Measurements from ENCODE around the gene PRSS21.

DNA sequence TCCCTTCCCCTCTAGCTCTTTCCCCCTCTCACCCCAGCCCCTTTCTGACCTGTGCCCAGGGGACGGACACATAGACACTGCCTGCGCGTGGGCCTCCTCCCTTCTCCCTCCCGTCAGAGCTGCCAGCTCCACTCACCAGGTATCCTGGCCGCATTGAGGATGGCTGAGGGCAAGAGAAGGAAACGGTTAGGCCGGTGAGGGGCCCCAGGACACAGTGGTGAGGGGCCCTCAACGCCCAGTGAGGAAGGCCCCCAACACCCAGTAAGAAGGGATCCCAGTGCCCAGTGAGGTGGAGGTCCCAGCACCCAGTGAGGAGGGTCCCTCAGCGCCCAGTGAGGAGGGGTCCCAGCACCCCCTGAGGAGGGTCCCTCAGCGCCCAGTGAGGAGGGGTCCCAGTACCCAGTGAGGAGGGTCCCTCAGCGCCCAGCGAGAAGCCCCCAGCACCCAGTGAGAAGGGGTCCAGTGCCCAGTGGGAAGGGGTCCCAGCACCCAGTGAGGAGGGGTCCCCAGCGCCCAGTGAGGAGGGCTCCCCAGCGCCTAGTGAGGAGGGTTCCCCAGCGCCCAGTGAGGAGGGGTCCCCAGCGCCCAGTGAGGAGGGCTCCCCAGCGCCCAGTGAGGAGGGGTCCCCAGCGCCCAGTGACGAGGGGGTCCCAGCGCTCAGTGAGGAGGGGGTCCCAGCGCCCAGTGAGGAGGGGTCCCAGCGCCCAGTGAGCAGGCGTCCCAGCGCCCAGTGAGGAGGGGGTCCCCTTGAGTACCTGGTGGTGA is 39.8 kb downstream of the PRSS21 start:
- no peak for TF ChIP-seq CTCF (IDR thresholded peaks at IDR 0.05)
- no peak for TF ChIP-seq POLR2AphosphoS5 (IDR thresholded peaks at IDR 0.05)
- no peak for TF ChIP-seq POLR2A (IDR thresholded peaks at IDR 0.05)

Measured in sigmoid colon (tissue), 4 donors.